NCI-H1105 (cell line): ENCODE measurements around the gene CDR2L.
"Not testable (repeated sequence)": the region's sequence is repeated elsewhere in the genome, so short reads cannot be mapped to it uniquely, and the experiment has no call there.

ENCODE experiments used
- DNase-seq: peaks from one replicate; lab custom pipeline; 2025; lab: John Stamatoyannopoulos, UW

The CDR2L gene

DNA sequence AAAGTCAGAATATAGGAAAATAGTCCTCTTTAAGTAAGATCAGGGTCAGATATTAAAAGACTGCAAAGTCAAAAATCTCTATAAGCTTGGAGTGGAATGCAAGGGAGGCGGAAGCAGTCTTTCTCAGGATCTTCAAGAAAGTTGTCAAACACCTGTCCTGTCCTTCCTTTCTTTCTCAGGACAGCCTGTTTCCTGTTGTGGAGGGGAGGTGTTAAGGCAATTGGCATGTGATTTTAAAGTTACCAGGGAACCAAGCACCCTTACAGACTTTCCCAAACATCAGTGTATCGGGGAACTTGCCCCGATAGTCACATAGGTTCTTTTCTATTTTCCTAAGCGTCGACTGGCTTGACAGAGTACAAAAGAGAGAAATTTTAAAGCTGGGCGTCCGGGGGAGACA lies 57.3 kb downstream of the CDR2L start:
- DNase-seq, result no peak

DNA sequence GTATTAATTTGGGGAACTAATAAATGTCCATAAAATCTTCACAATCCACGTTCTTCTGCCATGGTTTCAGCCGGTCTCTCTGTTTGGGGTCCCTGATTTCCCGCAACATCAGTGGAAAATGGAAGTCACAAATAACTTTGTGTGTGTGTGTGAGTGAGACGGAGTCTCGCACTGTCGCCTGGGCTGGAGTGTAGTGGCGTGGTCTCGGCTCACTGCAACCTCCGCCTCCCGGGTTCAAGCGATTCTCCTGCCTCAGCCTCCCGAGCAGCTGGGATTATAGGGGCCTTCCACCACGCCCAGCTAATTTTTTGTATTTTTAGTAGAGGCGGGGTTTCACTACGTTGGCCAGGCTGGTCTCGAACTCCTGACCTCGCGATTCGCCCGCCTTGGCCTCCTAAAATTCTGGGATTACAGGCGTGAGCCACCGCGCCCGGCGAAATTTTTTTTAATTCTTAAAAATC lies 58.5 kb downstream of the CDR2L start:
- DNase-seq, result not testable (repeated sequence)

DNA sequence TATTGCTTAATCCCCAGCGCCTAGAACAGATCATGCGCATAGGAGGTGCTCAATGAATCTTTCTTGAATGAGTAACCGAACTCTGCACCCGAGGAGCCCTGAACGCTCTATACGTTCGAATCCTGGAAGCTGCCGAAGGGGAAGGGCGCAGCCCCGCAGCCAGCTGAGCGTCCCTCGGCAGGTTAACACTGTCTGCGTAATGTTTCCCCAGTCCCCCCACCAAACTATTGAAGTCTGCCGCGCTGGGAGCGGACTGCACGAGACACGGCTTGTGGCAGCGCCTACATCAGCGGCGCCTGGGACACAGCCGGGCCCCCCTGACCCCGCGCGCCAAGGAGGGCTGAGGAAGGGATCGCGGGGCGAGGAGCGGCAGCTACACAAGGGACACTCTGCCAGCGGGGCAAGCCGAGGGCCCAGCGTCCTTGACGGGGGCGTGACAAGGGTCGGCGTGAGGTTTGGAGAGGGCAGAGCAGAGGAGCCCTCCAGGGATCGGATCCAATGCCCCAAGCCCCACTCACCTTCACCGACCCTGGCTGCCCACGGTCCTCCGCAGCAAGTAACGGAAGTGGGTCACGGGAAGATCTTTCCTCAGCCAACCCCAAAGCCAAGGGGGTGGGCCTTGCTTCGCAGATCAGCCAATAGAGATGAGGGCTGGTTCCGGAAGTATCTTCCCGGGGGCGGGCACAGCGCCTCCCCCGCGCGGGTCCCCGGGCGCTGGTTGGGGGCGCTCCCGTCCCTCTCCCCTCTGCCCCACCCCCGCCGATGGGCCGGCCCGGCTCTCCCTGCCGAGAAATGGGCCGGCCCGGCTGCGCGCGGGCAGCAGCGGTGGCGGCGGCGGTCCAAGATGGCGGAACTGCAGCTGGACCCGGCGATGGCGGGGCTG lies 59.2 kb downstream of the CDR2L start, which contains the start of the genes ATP5PD and KCTD2:
TSS of gene ATP5PD (minus strand) at position 563 of the 883 bp plus-strand sequence. CDS start 4,319 bp downstream, outside the sequence.
TSS of gene KCTD2 (plus strand) at position 819 of the 883 bp plus-strand sequence. CDS start at position 845, 26 bp downstream.
- peak; percentile 93 for DNase-seq

DNA sequence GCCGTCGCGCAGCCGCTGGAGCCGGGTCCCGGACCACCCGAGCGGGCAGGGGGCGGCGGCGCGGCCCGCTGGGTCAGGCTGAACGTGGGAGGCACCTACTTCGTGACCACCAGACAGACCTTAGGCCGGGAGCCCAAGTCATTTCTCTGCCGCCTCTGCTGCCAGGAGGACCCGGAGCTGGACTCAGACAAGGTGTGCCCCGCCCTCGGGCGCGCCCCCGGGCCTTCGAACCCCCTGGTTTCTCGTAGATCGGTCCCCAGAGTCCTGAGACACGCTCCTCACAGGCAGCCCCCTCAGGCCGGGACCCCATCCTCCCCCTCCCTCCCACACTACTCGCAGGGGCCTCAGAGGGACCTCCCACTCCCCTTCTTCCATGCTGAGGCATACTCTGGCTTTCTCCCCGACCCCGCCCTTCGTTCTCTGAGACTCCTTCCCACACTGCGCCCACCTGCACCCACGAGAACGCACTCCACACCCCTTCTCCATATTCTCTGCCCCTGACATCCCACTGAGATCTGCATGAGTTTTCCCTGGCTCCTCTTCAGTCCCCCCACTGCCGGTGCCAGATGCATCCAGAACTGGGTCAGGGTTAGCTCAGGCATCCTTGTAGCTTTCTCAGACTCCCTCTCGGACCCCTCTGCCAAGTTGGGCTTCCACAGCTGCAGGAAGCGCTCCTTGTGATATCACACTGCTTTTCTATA lies 60.1 kb downstream of the CDR2L start:
- DNase-seq, result no peak

DNA sequence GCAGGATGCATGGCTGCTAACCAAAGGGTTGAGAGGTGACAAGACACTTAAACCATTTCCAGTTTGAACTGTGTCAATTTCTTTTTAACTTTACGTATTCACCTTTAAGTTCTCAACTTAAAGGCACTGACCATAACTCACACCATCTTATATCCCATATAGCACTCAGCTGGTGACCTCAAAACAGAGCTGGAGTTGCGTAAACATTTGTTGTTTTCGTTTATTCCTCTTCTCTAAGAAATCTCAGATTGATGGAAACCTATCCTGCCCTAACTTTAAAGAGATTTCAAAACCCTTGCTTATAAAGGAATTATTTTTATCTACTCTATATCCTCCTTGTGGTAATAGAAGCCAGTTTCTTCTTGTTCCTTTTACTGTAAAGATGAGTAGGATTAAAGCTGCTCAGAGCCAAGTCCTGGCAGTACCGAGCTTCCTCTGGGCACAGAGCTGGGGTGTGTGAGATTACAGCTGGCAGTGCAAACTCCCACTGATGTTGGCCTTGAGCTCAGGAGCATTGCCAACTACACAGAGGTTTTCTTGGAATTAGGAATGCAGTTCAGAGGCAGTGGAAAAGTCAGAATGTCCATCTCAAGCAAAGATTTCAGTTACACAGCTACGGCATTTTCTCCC lies 60.9 kb downstream of the CDR2L start:
- no peak for DNase-seq

DNA sequence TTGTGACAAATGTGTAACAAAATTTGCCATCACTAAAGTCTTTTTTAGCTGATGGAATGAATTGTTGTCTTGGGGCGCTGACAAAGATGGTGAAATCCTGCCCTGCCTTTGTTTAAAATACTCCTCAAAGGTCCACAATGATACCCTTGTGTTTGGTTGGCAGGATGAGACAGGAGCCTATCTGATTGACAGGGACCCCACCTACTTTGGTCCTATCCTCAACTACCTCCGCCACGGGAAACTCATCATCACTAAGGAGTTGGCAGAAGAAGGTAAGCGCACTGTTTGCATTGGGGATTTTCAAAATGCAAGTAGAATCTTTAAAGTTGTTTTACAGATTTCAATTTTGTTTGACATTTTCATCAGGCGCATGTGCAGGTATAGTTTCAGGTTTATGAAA lies 61.6 kb downstream of the CDR2L start:
- no peak for DNase-seq

DNA sequence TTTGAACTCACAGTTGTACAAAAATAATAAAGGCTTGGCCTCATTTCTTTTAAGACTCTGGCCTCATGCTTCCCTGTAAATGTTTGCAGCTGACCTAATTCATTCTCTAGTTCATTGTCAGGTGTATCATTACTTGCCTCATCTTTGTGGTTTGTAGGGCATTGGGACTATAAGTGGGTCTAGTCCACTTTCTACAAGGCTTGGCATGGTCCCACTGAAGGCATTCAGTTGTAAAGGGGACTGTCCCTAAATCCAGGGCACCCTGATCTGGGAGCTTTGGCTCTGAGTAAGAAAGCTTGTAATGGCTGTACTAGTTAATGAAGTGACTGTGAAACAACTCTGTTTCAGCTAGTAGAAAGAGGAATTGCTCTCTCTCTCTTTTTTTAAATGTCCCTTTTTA lies 62.3 kb downstream of the CDR2L start:
- DNase-seq, result no peak

DNA sequence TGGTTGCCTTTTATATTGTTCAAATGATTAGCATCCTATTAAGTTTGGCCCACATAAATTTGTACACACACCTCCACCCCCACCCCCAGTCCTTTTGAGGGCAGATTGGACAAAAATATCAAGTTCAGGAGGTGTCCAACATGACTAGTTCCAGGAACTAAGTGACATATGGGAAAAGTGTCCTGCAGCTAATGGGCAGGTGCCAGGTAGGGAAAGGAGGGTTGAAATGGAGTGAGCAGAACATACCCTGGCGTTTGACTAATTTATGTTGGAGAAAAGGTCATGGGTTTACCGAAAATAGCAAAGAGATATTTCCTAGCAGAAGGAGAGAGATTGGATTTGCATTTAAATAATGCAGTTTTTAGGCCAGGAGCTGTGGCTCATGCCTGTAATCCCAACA lies 64.5 kb downstream of the CDR2L start:
- DNase-seq, result no peak
